Activated T-cell treated with anti-CD3 and anti-CD28 coated beads, Interleukin-2, amount 50 U/mL, for 72 hours (primary cell): ENCODE results near the gene HINT1. TPM values are rescaled to one million over a fixed set of nuclear protein-coding genes. Genes with fewer than 3 reads are reported as not detected.

Source experiments
- ATAC-seq, 2 donors: fragments of 150-1000 bp; cut with Tn5 transposase; replicated peaks in 1 of 2; 2 replicates each; pipeline ENCODE4 v1.10.0; 2021; ENCODE audit warnings: moderate library complexity in 2 of 2, mild to moderate bottlenecking in 1 of 2
- DNase-seq, 2 donors: peaks; one replicate each; pipeline ENCODE4 v3.0.0; 2021 to 2022; ENCODE audit warnings: mixed read lengths in 1 of 2
- H3K27ac Mint-ChIP-seq: one replicate; pipeline ENCODE4 v1.8.0; 2022; ENCODE audit warnings: mild to moderate bottlenecking, moderate library complexity, mixed read lengths
- H3K27me3 Mint-ChIP-seq: one replicate; pipeline ENCODE4 v1.8.0; 2022; ENCODE audit warnings: low read depth, mixed read lengths
- H3K36me3 Mint-ChIP-seq, 2 donors: one replicate each; pipeline ENCODE4 v1.8.0; 2022; ENCODE audit warnings: mixed read lengths in 2 of 2, mild to moderate bottlenecking in 1 of 2; ENCODE audit not compliant: insufficient read depth in 2 of 2
- H3K4me1 Mint-ChIP-seq: one replicate; pipeline ENCODE4 v1.8.0; 2022; ENCODE audit warnings: low read depth, mixed read lengths
- H3K4me3 Mint-ChIP-seq, 2 donors: one replicate each; pipeline ENCODE4 v1.8.0; 2022; ENCODE audit warnings: mild to moderate bottlenecking in 2 of 2, mixed read lengths in 2 of 2, moderate library complexity in 2 of 2
- H3K9me3 Mint-ChIP-seq, 2 donors: one replicate each; pipeline ENCODE4 v1.8.0; 2022; ENCODE audit warnings: mixed read lengths in 2 of 2
- total RNA-seq, 2 donors: library from RNA; stranded (reverse); gene quantifications; one replicate each; pipeline ENCODE4 v1.2.3, GENCODE V29; 2022

Gene HINT1
- 100 to 1,000 TPM; 269 to 292 TPM for total RNA-seq

- H3K27ac Mint-ChIP-seq: peak within 1 kb of the TSS; percentile 99
- DNase-seq (peak; percentile 95 to 97), ATAC-seq (peak; percentile 88 to 91)
- peaks cover 0 to 2% of the 10 kb centered on the region in 2 donors for H3K9me3 Mint-ChIP-seq
- H3K27me3 Mint-ChIP-seq: no peaks in the 10 kb centered on the region
- peaks cover 5 to 22% of the 10 kb centered on the region in 2 donors for H3K36me3 Mint-ChIP-seq
- peak within 1 kb of the TSS; percentile 96 to 97 for H3K4me3 Mint-ChIP-seq
- peaks cover 60% of the 10 kb centered on the region for H3K4me1 Mint-ChIP-seq
Measured at GRCh38 chr5:131165119-131165727, at the start of gene HINT1. TSS of gene HINT1 (minus strand) at chr5:131165256. CDS start at chr5:131165205, 51 bp downstream.

GRCh38 chr5:131214609-131215227, 49.7 kb upstream of the HINT1 start:
- H3K27me3 Mint-ChIP-seq: no peaks in the 10 kb centered on the region
- no peak overlapping the region for H3K4me3 Mint-ChIP-seq
- peaks cover 52% of the 10 kb centered on the region for H3K4me1 Mint-ChIP-seq
- ATAC-seq (no peak), DNase-seq (no peak)
- H3K36me3 Mint-ChIP-seq: no peaks in the 10 kb centered on the region
- no peak overlapping the region for H3K27ac Mint-ChIP-seq
- H3K9me3 Mint-ChIP-seq: no peaks in the 10 kb centered on the region

GRCh38 chr5:131212471-131213021, 47.5 kb upstream of the HINT1 start:
- ATAC-seq (no peak), DNase-seq (no peak)
- Mint-ChIP-seq H3K9me3 (no peaks in the 10 kb centered on the region), H3K27me3 (no peaks in the 10 kb centered on the region), H3K4me1 (peaks cover 51% of the 10 kb centered on the region), H3K27ac (peak overlapping the region; percentile 3), H3K36me3 (no peaks in the 10 kb centered on the region), H3K4me3 (peak overlapping the region in 1 of 2 donors; percentile 42)

DNA sequence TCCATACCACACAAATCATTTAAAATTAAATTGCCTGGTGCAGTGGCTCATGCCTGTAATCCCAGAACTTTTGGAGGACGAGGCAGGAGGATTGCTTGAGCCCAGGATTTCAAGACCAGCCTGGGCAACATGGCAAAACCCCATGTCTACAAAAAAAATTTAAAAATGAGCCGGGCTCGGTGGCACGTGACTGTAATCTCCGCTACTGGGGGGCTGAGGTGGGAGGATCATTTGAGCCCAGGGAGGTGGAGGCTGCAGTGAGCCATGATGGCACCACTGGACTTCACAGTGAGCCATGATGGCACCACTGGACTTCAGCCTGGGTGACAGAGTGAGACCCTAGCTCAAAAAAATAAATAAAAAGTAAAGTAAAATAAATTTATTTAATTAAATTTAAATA, 46.6 kb upstream of the HINT1 start:
- H3K4me3 Mint-ChIP-seq: peak overlapping the region; percentile 15 to 17
- H3K27me3 Mint-ChIP-seq: no peaks in the 10 kb centered on the region
- H3K27ac Mint-ChIP-seq: peak overlapping the region; percentile 52
- no peaks in the 10 kb centered on the region for H3K9me3 Mint-ChIP-seq
- DNase-seq: no peak
- H3K36me3 Mint-ChIP-seq: no peaks in the 10 kb centered on the region
- ATAC-seq: no peak
- peaks cover 55% of the 10 kb centered on the region for H3K4me1 Mint-ChIP-seq

- DNase-seq (no peak), ATAC-seq (no peak)
- peak overlapping the region; percentile 85 to 98 for H3K4me3 Mint-ChIP-seq
- H3K9me3 Mint-ChIP-seq: no peaks in the 10 kb centered on the region
- H3K4me1 Mint-ChIP-seq: peaks cover 61% of the 10 kb centered on the region
- H3K27ac Mint-ChIP-seq: peak overlapping the region; percentile 99
- no peaks in the 10 kb centered on the region for H3K36me3 Mint-ChIP-seq
- no peaks in the 10 kb centered on the region for H3K27me3 Mint-ChIP-seq
Measured at GRCh38 chr5:131210151-131210510, 45.1 kb upstream of the HINT1 start.

GRCh38 chr5:131209506-131210150, 44.6 kb upstream of the HINT1 start:
- DNase-seq (peak; percentile 46 to 54), ATAC-seq (peak; percentile 91 to 93)
- Mint-ChIP-seq H3K36me3 (peaks cover 0 to under 1% of the 10 kb centered on the region in 2 donors), H3K9me3 (no peaks in the 10 kb centered on the region), H3K4me1 (peaks cover 59% of the 10 kb centered on the region), H3K27ac (peak overlapping the region; percentile 99), H3K27me3 (no peaks in the 10 kb centered on the region), H3K4me3 (peak overlapping the region; percentile 85 to 98)

- no peaks in the 10 kb centered on the region for H3K9me3 Mint-ChIP-seq
- H3K36me3 Mint-ChIP-seq: peaks cover 0 to 2% of the 10 kb centered on the region in 2 donors
- peaks cover 55% of the 10 kb centered on the region for H3K4me1 Mint-ChIP-seq
- ATAC-seq (no peak), DNase-seq (no peak)
- H3K27ac Mint-ChIP-seq: peak overlapping the region; percentile 99
- peak overlapping the region; percentile 85 to 98 for H3K4me3 Mint-ChIP-seq
- no peaks in the 10 kb centered on the region for H3K27me3 Mint-ChIP-seq
Measured at GRCh38 chr5:131209175-131209505, 44.1 kb upstream of the HINT1 start.

DNA sequence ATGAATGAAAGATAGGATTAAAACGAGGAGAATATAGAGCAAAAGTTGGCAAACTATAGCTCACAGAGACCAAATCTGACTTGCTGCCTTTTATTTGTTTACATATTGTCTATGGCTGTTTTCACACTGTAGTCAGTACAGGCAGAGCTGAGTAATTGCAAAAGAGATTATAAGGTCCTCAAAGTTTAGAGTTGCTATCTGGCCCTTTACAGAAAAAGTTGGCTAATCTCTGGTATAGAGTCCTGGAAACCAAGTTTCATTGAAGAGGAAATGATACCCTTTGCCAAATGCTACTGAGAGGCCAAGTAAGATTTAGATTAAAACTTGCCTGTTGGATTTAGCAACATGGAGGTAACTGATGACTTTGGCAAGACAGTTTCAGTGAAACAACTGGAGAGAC, 41.7 kb upstream of the HINT1 start:
- ATAC-seq: no peak
- Mint-ChIP-seq H3K4me3 (no peak overlapping the region), H3K9me3 (no peaks in the 10 kb centered on the region), H3K4me1 (peaks cover 47% of the 10 kb centered on the region), H3K27me3 (no peaks in the 10 kb centered on the region), H3K36me3 (peaks cover 0 to 2% of the 10 kb centered on the region in 2 donors), H3K27ac (peak overlapping the region; percentile 49)
- DNase-seq: no peak

DNA sequence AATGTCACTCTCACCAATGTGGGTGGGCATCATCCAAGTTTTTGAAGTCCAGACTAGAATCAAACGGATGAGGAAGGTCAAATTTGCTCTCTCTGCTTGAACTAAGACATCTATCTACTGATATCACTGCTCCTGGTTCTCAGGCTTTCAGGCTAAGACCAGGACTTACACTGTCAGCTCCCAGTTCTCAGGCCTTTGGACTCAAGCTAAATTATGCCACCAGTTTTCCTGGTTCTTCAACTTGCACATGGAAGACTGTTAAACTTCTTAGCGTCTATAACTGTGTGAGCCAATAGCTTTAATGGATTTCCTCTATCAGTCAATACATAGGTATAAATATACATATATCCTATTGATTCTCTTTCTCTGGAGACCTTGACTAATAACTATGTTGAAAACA, 41.0 kb upstream of the HINT1 start:
- H3K36me3 Mint-ChIP-seq: peaks cover 0 to 2% of the 10 kb centered on the region in 2 donors
- no peak for ATAC-seq
- no peak overlapping the region for H3K27ac Mint-ChIP-seq

GRCh38 chr5:131204964-131205363, 39.9 kb upstream of the HINT1 start:
- Mint-ChIP-seq H3K4me1 (peaks cover 30% of the 10 kb centered on the region), H3K36me3 (peaks cover 0 to 2% of the 10 kb centered on the region in 2 donors), H3K27me3 (no peaks in the 10 kb centered on the region), H3K4me3 (no peak overlapping the region), H3K9me3 (no peaks in the 10 kb centered on the region), H3K27ac (no peak overlapping the region)
- DNase-seq (no peak), ATAC-seq (no peak)

More for the DNA sequence above, 41.0 kb upstream of the HINT1 start:
- no peak overlapping the region for H3K4me3 Mint-ChIP-seq
- H3K4me1 Mint-ChIP-seq: peaks cover 41% of the 10 kb centered on the region
- no peak for DNase-seq
- no peaks in the 10 kb centered on the region for H3K9me3 Mint-ChIP-seq
- no peaks in the 10 kb centered on the region for H3K27me3 Mint-ChIP-seq

DNA sequence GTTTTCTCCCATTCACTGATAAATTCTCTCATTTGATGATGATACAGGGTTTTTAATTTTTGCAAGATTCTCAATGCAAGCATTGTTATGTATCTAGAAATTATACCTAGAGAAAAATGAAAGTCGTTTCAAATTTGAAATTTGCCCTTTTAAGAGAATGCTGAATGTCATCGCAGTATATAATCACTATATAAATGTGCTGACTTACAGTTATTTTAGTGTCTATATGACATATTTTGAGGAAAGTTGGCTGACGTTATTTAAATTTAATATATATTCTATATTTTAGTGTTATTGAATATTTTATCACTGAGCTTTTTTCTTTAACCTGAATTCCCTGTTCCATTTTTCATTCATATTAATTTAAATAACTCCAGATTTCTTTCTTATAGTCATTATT, 35.5 kb upstream of the HINT1 start:
- ATAC-seq: no peak
- peaks cover 1 to 3% of the 10 kb centered on the region in 2 donors for H3K36me3 Mint-ChIP-seq
- no peak overlapping the region for H3K27ac Mint-ChIP-seq

DNA sequence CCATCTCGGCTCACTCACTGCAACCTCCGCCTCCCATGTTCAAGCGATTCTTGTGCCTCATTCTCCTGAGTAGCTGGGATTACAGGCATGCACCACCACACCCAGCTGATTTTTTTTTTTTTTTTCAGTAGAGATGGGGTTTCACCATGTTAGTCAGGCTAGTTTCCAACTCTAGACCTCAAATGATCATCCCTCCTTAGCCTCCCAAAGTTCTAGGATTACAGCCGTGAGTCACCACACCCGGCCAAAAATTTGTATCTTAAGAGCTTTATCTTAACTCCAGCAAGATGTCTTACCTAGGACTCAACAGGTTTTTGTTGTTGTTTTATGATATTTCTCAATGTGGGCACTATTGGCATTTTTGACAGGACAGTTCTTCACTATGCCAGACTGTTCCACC, 33.6 kb upstream of the HINT1 start:
- Mint-ChIP-seq H3K4me1 (peaks cover 10% of the 10 kb centered on the region), H3K27ac (no peak overlapping the region), H3K36me3 (peaks cover 1 to 2% of the 10 kb centered on the region in 2 donors), H3K9me3 (no peaks in the 10 kb centered on the region), H3K27me3 (no peaks in the 10 kb centered on the region), H3K4me3 (no peak overlapping the region)
- DNase-seq: no peak
- ATAC-seq: no peak

More for the DNA sequence above, 35.5 kb upstream of the HINT1 start:
- Mint-ChIP-seq H3K4me3 (no peak overlapping the region), H3K4me1 (peaks cover 10% of the 10 kb centered on the region), H3K9me3 (no peaks in the 10 kb centered on the region), H3K27me3 (no peaks in the 10 kb centered on the region)
- DNase-seq: no peak

DNA sequence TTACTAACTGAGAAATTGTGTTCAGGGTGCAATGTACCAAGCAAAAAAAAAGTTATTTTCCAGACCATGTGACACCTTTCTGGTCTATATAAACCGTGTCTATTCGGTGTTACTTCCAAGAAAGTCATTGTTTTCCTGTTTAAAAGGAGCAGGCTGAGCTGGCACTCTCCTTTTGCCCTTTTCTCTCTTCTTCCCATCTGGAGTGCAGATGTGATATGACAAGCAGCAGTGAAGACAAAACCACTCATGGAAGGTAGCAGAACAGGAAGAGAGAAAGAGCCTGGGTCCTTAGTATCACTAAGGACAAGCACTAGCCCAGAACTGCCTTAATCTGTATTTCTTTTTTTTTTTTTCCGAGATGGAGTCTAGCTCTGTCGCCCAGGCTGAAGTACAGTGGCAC, 31.3 kb upstream of the HINT1 start:
- H3K27me3 Mint-ChIP-seq: no peaks in the 10 kb centered on the region

More for the DNA sequence above, 31.3 kb upstream of the HINT1 start:
- peaks cover 10% of the 10 kb centered on the region for H3K4me1 Mint-ChIP-seq
- H3K4me3 Mint-ChIP-seq: no peak overlapping the region
- ATAC-seq (no peak), DNase-seq (no peak)
- H3K36me3 Mint-ChIP-seq: peaks cover 1 to 2% of the 10 kb centered on the region in 2 donors
- no peaks in the 10 kb centered on the region for H3K9me3 Mint-ChIP-seq
- no peak overlapping the region for H3K27ac Mint-ChIP-seq
